KBM-7 (cell line): ENCODE data around the gene TFR2.
A peak's percentile ranks its signal among the peaks of the same experiment; 100 is the strongest.

Experiments used
- DNase-seq: peaks from one replicate; pipeline ENCODE4 v3.0.0-alpha.2; 2015
- in situ Hi-C: fragments of 300-500 bp; cut with MboI; formaldehyde crosslinking; loops from 2 replicates; pipeline ENCODE4 v1.14.3; 2020; ENCODE audit warnings: low sequenced_read_pairs, low pct_unique_long_range_greater_than_20kb, mixed read lengths

The TFR2 gene

DNA sequence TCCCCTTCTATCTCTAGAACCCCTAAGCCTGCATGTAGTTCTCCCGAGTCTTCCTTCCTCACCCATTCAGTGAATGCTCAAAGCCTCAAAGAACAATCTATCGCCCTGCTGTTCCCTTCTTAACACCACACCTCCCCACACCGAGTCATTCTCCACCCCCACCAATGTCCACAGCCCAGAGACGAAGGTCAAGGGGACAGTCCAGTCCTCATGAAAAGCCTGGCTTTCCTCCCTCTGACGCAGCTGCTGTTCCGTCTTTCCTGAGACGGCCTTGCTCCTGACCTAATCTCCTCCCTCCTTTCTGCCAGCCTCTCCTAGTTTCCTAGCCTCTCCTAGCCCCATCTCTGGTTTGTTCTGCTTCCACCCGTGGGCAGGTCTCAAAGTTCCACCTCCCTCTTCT, 19.8 kb downstream of the TFR2 start:
- in situ Hi-C loops, result no loop called here
- no peak for DNase-seq

DNA sequence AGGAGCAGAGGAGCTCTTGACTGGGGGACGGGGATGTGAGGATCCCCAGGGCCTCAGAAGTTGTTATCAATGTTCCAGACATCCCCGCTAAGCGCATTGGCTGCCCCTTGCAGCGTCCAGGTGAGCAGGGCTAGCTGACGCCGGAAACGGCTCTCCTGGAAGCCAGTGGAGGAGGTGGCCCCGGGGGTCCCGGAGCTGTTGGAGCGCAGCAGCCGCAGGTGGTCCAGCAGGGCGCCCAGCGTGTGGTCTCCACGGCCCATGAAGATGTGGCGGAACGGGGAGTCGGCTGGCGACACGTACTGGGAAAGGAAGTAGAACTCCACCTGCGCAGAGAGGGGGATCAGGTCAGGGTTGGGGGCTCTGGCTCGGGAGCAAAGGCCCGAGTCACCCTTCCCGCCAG, 20.5 kb downstream of the TFR2 start:
- no peak for DNase-seq
- in situ Hi-C loops, result no loop called here

DNA sequence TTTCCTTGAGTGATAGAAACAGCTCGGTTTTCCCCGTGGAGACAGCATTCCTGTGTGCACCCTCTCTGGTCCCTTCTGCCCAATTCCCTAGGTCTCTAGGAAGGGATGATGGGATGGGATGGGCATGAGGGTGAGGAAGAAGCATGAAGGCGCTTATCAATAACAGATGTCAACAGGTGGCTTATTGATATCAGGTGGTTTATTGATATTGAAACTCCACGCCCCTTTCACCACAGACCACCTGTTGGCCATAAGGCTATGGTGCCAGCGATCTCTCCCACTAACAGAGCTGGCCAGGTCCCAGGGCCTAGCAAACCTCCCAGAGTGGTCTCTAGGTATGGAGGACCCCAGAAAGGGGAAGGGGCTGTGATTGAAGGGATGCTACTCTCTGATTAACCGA, 21.1 kb downstream of the TFR2 start:
- in situ Hi-C loops, result no loop called here

GRCh38 chr7:100614308-100614861, 27.0 kb downstream of the TFR2 start:
- no peak for DNase-seq

More for the DNA sequence above, 21.1 kb downstream of the TFR2 start:
- DNase-seq, result no peak

GRCh38 chr7:100613412-100614175, 27.8 kb downstream of the TFR2 start:
- in situ Hi-C loops, result no loop called here

More at GRCh38 chr7:100614308-100614861, 27.0 kb downstream of the TFR2 start:
- in situ Hi-C loops, result no loop called here

GRCh38 chr7:100612730-100613390, 28.5 kb downstream of the TFR2 start:
- in situ Hi-C loops, result no loop called here
- DNase-seq, result no peak

More at GRCh38 chr7:100613412-100614175, 27.8 kb downstream of the TFR2 start:
- no peak for DNase-seq

DNA sequence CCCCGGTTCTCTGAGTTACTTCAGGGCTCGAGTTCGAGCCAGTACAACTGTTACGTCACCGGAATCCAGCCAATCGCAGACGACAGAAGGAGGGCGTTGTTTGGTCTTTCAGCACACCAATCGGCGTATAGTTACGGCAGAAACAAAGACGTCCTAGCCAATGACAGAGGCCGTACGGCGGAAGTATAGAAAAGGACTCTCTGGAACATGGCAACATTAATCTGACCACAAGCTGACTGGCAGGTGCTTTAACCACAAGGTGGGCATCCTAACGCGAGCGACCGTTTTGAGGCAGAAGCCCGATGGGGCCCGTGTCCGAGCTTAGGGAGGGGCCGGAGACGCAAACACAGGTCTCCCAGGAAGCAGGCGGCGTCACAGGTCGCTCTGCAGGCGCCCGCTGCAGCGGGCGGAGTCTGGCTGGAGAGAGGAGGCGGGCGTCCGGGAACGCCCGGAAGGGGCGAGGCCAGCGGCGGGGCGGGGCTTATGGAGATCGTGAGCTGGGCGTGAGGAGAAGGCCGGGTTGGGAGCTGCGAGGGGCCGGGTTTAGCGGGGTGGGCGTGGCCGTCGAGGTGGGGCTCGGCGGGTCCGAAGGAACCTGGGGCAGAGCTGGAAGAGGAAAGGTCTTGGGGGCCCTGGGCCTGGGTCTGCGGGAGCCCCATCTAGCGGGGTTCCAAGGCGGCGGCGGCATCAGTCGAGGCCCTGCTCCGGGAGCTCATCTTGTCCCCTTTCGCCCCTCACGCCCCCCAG, 29.2 kb downstream of the TFR2 start, which contains the start of gene MOSPD3:
Gene MOSPD3, plus strand, starts transcription at position 558 of the 747 bp plus-strand sequence. CDS start 252 bp downstream, outside the sequence.
- peak; percentile 99 for DNase-seq
- in situ Hi-C loops, result no loop called here

DNA sequence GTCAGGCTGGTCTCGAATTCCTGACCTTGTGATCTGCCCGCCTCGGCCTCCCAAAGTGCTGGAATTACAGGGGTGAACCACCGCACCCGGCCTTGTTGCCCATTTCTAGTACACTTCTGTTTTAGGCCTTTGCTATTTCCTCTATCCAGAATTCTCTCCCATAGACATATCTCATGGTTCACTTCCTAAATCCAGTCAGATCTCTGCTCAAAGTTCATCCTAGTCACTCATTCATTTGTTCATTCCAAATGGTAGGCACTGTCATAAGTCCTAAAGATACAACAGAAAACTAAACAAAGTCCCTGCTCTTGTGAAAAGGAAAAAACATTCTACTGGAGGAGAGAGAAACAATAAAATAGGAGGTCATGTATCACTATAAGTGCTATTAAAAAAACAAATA, 31.4 kb downstream of the TFR2 start:
- no peak for DNase-seq
- in situ Hi-C loops, result no loop called here

GRCh38 chr7:100607111-100607510, 34.2 kb downstream of the TFR2 start:
- in situ Hi-C loops, result no loop called here
- DNase-seq, result no peak

- in situ Hi-C loops, result no loop called here
- DNase-seq, result no peak
Measured at GRCh38 chr7:100606313-100606712, 35.0 kb downstream of the TFR2 start.

- no peak for DNase-seq
Measured at GRCh38 chr7:100604976-100605911, 36.1 kb downstream of the TFR2 start.

GRCh38 chr7:100604028-100604975, 37.0 kb downstream of the TFR2 start:
- DNase-seq, result peak; percentile 88
- in situ Hi-C loops, result no loop called here

More at GRCh38 chr7:100604976-100605911, 36.1 kb downstream of the TFR2 start:
- in situ Hi-C loops, result no loop called here

DNA sequence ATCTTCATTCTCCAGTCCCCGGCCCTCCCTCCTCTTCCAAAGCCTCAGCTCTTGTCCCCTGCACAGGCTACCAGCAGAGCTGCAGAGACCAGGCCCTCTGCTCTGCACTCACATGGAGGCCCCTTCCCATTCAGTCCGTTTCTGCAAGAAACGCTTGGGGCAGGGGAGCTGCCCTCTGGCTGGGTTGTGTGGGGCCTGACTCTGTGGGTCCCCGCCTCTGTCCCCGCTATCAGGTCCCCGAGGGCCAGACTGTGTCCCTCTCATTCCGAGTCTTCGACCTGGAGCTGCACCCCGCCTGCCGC, 37.7 kb downstream of the TFR2 start:
- in situ Hi-C loops, result no loop called here
- DNase-seq, result no peak

- DNase-seq, result no peak
- in situ Hi-C loops, result no loop called here
Measured at GRCh38 chr7:100602889-100603725, 38.2 kb downstream of the TFR2 start.

- no peak for DNase-seq
- in situ Hi-C loops, result no loop called here
Measured at GRCh38 chr7:100600730-100601038, 40.7 kb downstream of the TFR2 start.

DNA sequence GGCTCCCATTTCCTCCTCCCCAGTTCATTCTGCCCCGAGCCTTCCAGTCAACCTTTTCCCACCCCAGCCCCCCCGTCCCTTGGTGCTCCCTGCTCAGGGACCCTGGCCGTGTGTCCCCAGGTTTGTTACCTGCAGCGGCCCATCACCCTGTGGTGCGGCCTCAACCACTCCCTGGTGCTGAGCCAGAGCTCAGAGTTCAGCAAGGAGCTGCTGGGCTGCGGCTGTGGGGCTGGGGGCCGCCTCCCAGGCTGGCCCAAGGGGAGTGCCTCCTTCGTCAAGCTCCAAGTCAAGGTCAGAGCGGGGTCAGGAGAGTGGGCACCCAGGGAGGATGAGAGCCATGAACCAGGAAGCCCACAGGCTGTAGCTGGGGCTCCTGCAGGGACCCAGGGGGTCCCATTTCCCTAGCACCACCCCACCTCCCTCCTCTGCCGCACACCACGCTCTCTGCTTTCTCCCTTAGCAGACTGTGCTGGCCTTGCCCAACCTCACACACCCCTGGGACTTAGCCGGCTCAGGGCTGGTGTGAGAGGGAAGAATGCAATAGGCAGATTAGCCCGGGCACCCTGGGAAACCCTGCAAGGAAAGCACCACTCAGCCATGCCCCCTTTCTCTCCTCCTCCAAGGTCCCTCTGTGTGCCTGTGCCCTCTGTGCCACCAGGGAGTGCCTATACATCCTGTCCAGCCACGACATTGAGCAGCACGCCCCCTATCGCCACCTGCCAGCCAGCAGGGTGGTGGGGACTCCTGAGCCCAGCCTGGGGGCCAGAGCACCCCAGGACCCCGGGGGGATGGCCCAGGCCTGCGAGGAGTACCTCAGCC, 41.2 kb downstream of the TFR2 start:
- no peak for DNase-seq
- in situ Hi-C loops, result no loop called here
